Measurements from ENCODE around the gene SSR4.
"Not testable (repeated sequence)": the region's sequence is repeated elsewhere in the genome, so short reads cannot be mapped to it uniquely, and the experiment has no call there.

SSR4 gene

GRCh38 chrX:153803211-153804099, 9.0 kb downstream of the SSR4 start:
- in situ Hi-C loops (cut with HindIII; ENCODE audit: low sequenced_read_pairs): no loop called here

- in situ Hi-C loops (cut with HindIII; ENCODE audit: low sequenced_read_pairs): no loop called here
Measured at GRCh38 chrX:153804100-153804595, 9.7 kb downstream of the SSR4 start.

GRCh38 chrX:153804621-153805020, 10.2 kb downstream of the SSR4 start:
- in situ Hi-C loops (cut with HindIII; ENCODE audit: low sequenced_read_pairs): no loop called here

GRCh38 chrX:153805436-153805835, 11.0 kb downstream of the SSR4 start:
- in situ Hi-C loops (cut with HindIII; ENCODE audit: low sequenced_read_pairs): no loop called here

GRCh38 chrX:153806999-153807575, 12.6 kb downstream of the SSR4 start:
- in situ Hi-C loops (cut with HindIII; ENCODE audit: low sequenced_read_pairs): no loop called here

GRCh38 chrX:153807976-153808375, 13.5 kb downstream of the SSR4 start:
- in situ Hi-C loops (cut with HindIII; ENCODE audit: low sequenced_read_pairs): no loop called here

DNA sequence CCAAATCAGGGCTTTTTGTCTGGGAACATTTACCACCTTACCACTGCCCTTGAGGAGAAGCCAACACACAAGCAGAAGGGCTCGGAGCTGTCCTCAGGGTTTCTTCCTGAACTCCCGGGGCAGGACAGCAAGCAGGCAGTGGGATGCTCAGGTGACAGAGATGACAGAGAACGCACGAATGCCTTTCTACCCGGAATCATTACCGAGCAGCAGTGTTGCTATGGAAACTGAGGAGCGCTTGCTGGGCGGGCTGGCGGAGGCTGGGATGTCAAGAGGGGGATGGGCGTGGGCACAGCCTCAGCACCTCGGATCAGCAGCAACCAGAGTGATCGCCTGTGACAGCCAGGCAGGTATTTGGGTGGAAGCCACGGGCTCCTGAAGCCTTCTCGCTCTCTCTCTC, 17.8 kb downstream of the SSR4 start:
- in situ Hi-C loops (cut with HindIII; ENCODE audit: low sequenced_read_pairs): no loop called here

- in situ Hi-C loops (cut with HindIII; ENCODE audit: low sequenced_read_pairs): no loop called here
Measured at GRCh38 chrX:153813161-153813560, 18.7 kb downstream of the SSR4 start.

GRCh38 chrX:153814591-153815315, 20.3 kb downstream of the SSR4 start:
- in situ Hi-C loops (cut with HindIII; ENCODE audit: low sequenced_read_pairs): no loop called here

- in situ Hi-C loops (cut with HindIII; ENCODE audit: low sequenced_read_pairs): no loop called here
Measured at GRCh38 chrX:153816831-153817690, 22.6 kb downstream of the SSR4 start.

GRCh38 chrX:153818064-153818463, 23.6 kb downstream of the SSR4 start:
- in situ Hi-C loops (cut with HindIII; ENCODE audit: low sequenced_read_pairs): not testable (repeated sequence)

DNA sequence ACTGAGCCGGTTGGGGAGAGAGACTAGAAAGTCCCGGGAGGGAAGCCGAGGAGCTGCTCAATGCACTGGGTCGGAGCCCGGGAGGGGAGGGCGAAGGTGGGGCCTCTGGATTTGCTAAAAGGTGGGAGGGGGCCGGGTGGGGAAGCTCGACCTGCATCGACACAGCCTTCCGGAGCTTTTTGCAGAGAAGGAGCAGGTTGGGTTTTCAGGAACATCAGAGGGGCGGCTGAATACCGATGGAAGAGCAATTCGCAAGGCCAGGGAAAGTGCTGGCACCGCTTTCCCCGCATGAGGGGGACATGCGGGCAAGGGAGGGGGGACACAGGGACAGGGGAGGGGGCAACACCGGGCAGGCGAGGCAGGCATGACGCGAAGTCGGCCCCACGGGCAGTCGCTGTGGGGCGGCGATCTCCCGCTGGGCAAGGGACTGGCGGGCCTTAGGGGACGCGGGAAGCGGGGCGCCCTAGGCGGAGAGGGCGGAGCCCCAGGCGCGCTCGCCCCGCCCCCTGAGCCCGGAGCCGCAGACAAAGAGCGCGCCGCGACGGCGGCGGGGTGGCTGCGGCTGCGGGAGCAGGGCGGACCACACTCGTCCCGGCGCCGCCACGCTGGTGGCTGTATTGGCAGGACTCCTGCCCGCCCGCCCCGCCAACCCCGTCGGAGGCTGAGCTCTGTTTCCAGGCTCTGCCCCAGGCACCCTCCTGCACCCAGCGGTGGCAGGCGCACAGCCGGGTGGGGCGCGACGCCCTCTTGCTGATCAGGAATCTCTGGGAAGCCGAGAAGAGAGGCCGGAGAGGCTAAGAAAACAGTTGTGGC, 24.3 kb downstream of the SSR4 start:
- in situ Hi-C loops (cut with HindIII; ENCODE audit: low sequenced_read_pairs): no loop called here

DNA sequence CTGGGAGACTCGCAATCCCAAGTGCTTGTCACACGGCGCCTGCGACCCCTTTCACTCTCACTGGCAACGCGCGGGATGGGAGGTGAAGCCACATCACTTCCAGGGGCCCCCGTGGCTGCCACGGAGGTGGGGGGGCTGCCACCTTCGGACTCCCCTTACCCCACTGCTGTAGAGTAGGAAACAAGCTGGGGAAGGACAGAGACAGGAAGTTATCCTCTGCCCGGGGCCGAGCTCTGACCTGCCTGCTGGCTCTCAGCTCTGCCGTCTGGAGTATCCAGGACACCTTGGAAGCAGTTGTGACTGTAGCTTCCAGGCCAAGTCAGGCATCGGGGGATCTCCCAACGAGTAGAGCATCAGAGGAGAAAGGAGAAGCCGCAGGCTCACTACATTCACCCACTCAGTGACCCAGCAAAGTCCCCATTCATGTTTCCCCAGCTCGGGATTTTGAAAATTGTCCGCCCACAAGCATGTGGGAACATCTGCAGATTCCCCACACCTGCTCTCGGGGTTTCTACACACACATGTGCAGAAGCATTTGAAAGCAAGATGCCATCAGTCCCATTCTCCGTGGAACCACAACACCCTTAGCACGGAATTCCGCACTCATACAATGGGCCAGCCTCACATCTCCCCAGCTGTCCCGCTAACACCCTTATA, 25.0 kb downstream of the SSR4 start:
- in situ Hi-C loops (cut with HindIII; ENCODE audit: low sequenced_read_pairs): no loop called here

DNA sequence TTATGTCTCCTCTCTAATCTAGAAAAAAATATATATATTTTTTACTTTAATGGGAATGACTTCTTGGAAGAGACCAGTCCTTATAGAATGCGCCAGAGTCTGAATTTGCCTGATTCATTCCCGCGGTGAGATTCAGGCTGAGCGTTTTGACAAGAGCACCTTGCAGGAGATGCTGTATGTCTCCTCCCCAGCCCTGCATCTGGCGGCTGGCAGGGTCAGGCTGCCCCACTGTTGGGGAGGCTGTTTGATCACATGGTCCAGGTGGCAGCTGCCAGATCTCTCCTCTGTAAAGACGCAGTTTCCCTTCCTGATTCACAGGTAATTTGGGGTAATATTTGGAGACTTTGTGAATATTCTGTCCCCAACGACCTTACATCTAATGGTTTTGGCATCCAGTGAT, 26.1 kb downstream of the SSR4 start:
- in situ Hi-C loops (cut with HindIII; ENCODE audit: low sequenced_read_pairs): no loop called here

GRCh38 chrX:153821066-153821465, 26.6 kb downstream of the SSR4 start:
- in situ Hi-C loops (cut with HindIII; ENCODE audit: low sequenced_read_pairs): no loop called here

DNA sequence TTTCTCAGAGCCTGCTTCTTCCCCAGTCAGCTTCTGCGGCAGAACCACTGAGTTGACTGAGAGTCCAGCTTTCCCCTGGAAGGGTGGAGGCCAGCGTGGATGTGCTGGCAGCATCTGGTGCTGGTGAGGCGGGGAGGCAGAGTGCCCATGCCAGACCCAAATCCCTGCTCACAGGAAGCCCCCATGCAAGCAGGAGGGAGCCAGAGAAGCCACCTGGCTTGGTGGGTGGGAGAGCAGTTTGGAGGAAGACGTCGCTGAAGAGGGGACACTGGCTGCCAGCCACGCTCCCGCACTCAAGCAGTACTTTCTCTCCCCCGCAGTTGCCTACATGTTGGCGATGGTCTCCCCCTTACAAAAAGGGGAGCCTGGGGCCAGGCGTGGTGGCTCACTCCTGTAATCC, 29.9 kb downstream of the SSR4 start:
- in situ Hi-C loops (cut with HindIII; ENCODE audit: low sequenced_read_pairs): no loop called here

DNA sequence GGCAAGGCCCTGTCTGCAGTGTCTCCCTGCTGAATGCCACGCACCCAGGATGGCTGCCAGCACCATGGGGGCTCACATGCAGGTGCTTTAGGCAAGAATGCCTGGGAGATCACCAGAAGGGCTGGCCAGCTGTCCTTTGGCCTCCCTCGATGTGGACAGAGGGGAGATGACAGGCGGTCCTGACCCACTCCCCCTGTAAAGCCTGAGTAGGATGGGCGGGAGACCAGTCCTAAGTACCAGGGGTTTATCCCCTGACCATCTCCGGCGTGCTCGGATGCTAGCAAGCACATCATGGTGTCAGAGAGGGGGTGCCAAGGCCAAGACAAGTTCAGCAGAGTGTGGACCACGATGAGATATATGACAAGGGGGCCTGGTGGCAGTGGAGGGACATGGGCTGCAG, 30.6 kb downstream of the SSR4 start:
- in situ Hi-C loops (cut with HindIII; ENCODE audit: low sequenced_read_pairs): no loop called here

GRCh38 chrX:153827016-153827415, 32.5 kb downstream of the SSR4 start:
- in situ Hi-C loops (cut with HindIII; ENCODE audit: low sequenced_read_pairs): no loop called here

DNA sequence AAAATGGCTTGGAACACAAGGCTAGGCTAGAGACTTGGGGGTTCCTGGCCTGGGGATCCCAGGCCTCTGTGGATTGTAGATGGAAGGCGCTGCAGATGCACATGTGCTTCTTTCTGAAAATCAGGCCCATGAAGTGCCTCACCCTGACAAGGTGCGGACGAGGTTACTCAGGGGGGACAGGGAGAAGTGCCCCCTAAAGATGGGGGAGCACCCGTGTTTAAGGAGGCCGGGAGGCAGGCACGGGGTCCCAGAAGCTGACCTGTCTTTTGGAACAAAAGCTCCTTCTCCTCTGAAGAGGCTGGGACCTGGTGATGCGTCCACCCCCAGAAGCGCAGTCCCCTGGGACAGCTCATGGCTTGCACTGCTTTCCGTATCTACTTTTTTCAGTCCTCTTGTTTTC, 33.4 kb downstream of the SSR4 start:
- in situ Hi-C loops (cut with HindIII; ENCODE audit: low sequenced_read_pairs): no loop called here

Measured in DLD1 (cell line).